AG04450 (cell line): Measurements from ENCODE around the gene CPNE4. TPM values are rescaled to one million over a fixed set of nuclear protein-coding genes. Genes with fewer than 3 reads are reported as not detected.

Experiments
- CTCF ChIA-PET: fragments of 300-600, 350-600 bp; formaldehyde crosslinking; extraction: SDS; loops from one replicate; lab custom pipeline; 2022; ENCODE audit warnings: antibody characterized with exemption, inconsistent platforms; lab: Charles Lee
- POLR2A ChIA-PET: fragments of 350-600 bp; formaldehyde crosslinking; extraction: SDS; loops from one replicate; lab custom pipeline; 2021; ENCODE audit warnings: antibody characterized with exemption, inconsistent platforms; lab: Yijun Ruan, JAX
- DNase-seq: peaks from one replicate; pipeline ENCODE4 v3.0.0-alpha.2; 2011; ENCODE audit warnings: low read depth, low spot score
- H3K27ac ChIP-seq: one replicate; pipeline ENCODE4 v1.5.1; 2012; ENCODE audit warnings: low read depth, low read length, control low read depth
- H3K27me3 ChIP-seq: one replicate; pipeline ENCODE4 v1.6.0; 2012; ENCODE audit warnings: low read length; ENCODE audit not compliant: control insufficient read depth, insufficient read depth
- H3K4me3 ChIP-seq: 2 replicates; pipeline ENCODE4 v1.5.1; 2011; ENCODE audit warnings: mild to moderate bottlenecking, low read depth, low read length, control low read depth
- H3K9me3 ChIP-seq: 2 replicates; pipeline ENCODE4 v1.5.1; 2012; ENCODE audit warnings: low read length; ENCODE audit not compliant: control insufficient read depth, insufficient read depth
- CTCF ChIP-seq: IDR thresholded peaks from 2 replicates; pipeline ENCODE4 v1.5.1; 2011; ENCODE audit warnings: low read depth, low read length, control low read depth, inconsistent platforms
- polyA plus RNA-seq: library from polyadenylated mRNA; depleted of rRNA; stranded (reverse); fragments of >200 nt; gene quantifications from 2 replicates; pipeline ENCODE4 v1.2.3, GENCODE V29; 2011

The CPNE4 gene
- polyA plus RNA-seq, 1 experiment = not detected

- Histone ChIP-seq H3K9me3 (no peaks in the 10 kb centered on the region), H3K27ac (no peak overlapping the region), H3K4me3 (no peak overlapping the region), H3K27me3 (no peaks in the 10 kb centered on the region)
- no peak for TF ChIP-seq CTCF
- no peak for DNase-seq
- ChIA-PET CTCF (no interaction called here), POLR2A (no interaction called here)
These were observed 299.7 kb downstream of the CPNE4 start for GRCh38 chr3:131735116-131735515.

GRCh38 chr3:131733086-131733841 lies 301.6 kb downstream of the CPNE4 start:
- no peaks in the 10 kb centered on the region for H3K27me3 ChIP-seq
- H3K27ac ChIP-seq = no peak overlapping the region
- CTCF ChIA-PET = no interaction called here
- DNase-seq = no peak
- no peaks in the 10 kb centered on the region for H3K9me3 ChIP-seq
- TF ChIP-seq CTCF = no peak
- POLR2A ChIA-PET = no interaction called here
- H3K4me3 ChIP-seq = no peak overlapping the region

GRCh38 chr3:131731709-131732108 lies 303.1 kb downstream of the CPNE4 start:
- no peaks in the 10 kb centered on the region for H3K9me3 ChIP-seq
- H3K27me3 ChIP-seq = no peaks in the 10 kb centered on the region
- ChIA-PET POLR2A (no interaction called here), CTCF (no interaction called here)
- DNase-seq = no peak
- H3K27ac ChIP-seq = no peak overlapping the region
- H3K4me3 ChIP-seq = no peak overlapping the region
- TF ChIP-seq CTCF = no peak

GRCh38 chr3:131730581-131730980 lies 304.2 kb downstream of the CPNE4 start:
- H3K27ac ChIP-seq = no peak overlapping the region
- ChIA-PET POLR2A (no interaction called here), CTCF (no interaction called here)
- no peaks in the 10 kb centered on the region for H3K9me3 ChIP-seq
- no peak for TF ChIP-seq CTCF
- H3K27me3 ChIP-seq = no peaks in the 10 kb centered on the region
- no peak overlapping the region for H3K4me3 ChIP-seq
- DNase-seq = no peak

- no peak overlapping the region for H3K27ac ChIP-seq
- no peaks in the 10 kb centered on the region for H3K27me3 ChIP-seq
- no peak overlapping the region for H3K4me3 ChIP-seq
- no peaks in the 10 kb centered on the region for H3K9me3 ChIP-seq
- POLR2A ChIA-PET = no interaction called here
- no peak for TF ChIP-seq CTCF
- CTCF ChIA-PET = no interaction called here
- DNase-seq = no peak
These were observed 305.2 kb downstream of the CPNE4 start for GRCh38 chr3:131729643-131730017.
